ENCODE measurements around the gene SLC41A3. TPM values are rescaled to one million over a fixed set of nuclear protein-coding genes. Genes with fewer than 3 reads are reported as not detected.

Gene SLC41A3
- total and polyA plus RNA-seq, 10 of the 15 experiments (the other 5 are each of a cell fraction or from before 2014, with no cell fraction given) = 8.3 to 29.5 (median 16.7) TPM

DNA sequence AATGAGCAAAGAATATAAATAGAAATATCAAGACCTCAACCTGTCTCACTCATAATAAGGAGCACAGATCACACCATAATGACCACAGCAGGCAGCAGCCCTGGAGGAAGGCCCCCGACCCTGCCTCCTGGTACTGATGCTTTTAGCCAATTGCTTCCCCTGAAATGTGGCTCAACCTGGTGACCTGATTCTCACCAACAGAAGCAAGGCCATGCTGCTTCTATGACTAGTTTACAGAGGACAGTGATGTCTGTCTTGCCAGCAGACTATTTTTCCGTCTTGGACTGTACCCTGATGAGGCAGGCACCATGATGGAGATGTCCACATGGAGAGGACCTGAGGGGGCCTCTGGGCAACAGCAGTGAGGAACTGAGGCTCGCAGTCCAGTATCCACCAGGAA is 18.0 kb downstream of the SLC41A3 start:
- no peak overlapping the region for H3K4me3 ChIP-seq
- FAIRE-seq (no peak), ATAC-seq (no peak), DNase-seq (ENCODE audit: low read depth, low spot score) (no peak)
- no peak overlapping the region for H3K9ac ChIP-seq (ENCODE audit: control insufficient read depth, insufficient read depth, low read length)
- ChIA-PET RAD21 (ENCODE audit: unreplicated experiment) (no interaction called here), SMC1A (ENCODE audit: uncharacterized antibody, unreplicated experiment) (no interaction called here), POLR2A (no interaction called here), CTCF (no interaction called here)
- in situ Hi-C loops (cut with MboI) = no loop called here
- no peak overlapping the region for H3K27ac ChIP-seq (ENCODE audit: control insufficient read depth, insufficient read depth)
- H3K9me3 ChIP-seq (replicated peaks; ENCODE audit: control insufficient read depth, insufficient read depth, low read length) = no peaks in the 10 kb centered on the region
- H3K4me2 ChIP-seq (ENCODE audit: control insufficient read depth, insufficient read depth) = no peak overlapping the region
- no peaks in the 10 kb centered on the region for H3K36me3 ChIP-seq (ENCODE audit: control insufficient read depth in 2 of 2, insufficient read depth in 2 of 2, low read length in 1 of 2)
- H3K4me1 ChIP-seq (ENCODE audit: control insufficient read depth, insufficient read depth, low read length) = no peaks in the 10 kb centered on the region
- intact Hi-C loops (cut with micrococcal nuclease; ENCODE audit: unreplicated experiment) = no loop called here
- TF ChIP-seq SUZ12 (IDR thresholded peaks at IDR 0.05; ENCODE audit: unreplicated experiment) = no peak
- no peaks in the 10 kb centered on the region for H4K20me1 ChIP-seq (ENCODE audit: control insufficient read depth, insufficient read depth)
- H3K79me2 ChIP-seq (ENCODE audit: control insufficient read depth, insufficient read depth, low read length) = no peaks in the 10 kb centered on the region
- H2AFZ ChIP-seq (ENCODE audit: control insufficient read depth, low read depth, low read length) = no peak overlapping the region
- no peaks in the 10 kb centered on the region for H3K27me3 ChIP-seq (replicated peaks in 1 of 2; ENCODE audit: control insufficient read depth in 2 of 2, insufficient read depth in 2 of 2, low read length in 1 of 2)
- no TSS peak for BruUV-seq (replicated peaks)
- 86% methylated on average over 3 of the region's 3 CpGs for WGBS (ENCODE audit: insufficient coverage, insufficient replicate concordance, low lambda C conversion rate, missing lambda C conversion rate)

DNA sequence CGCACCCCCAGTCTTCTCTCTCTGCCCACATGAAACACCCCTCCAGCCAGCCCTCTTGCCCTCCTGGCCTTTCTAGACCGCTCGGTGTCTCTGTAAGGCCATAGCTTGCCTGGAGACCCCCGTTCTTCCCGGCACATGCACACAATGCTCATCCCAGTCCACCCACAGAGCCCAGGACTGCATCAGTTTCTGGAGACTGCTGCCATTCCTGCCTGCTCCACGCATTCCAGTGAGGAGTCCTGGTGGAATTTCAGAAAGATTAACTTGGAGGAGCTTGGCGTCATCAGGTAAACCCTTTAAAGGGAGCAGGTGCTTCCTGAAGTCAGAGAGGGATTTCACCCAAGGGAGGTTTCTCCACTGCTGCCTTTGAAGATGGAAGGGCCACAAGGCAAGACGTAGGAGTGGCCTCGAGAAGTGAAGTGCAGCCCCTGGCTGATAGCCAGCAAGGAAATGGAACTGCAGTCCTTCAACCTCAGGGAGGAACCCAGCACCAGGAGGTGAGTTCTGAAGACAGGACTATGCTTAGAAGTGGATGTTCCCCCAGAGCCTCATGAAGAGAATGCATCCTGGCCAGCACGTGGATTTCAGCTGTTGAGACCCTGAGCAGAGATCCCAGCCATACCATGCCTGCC is 19.2 kb downstream of the SLC41A3 start:
- TF ChIP-seq HCFC1 (IDR thresholded peaks at IDR 0.05; ENCODE audit: low read length) = no peak
- TF ChIP-seq IRF5 (IDR thresholded peaks at IDR 0.05; ENCODE audit: borderline replicate concordance) = no peak
- no peak for TF ChIP-seq POLR2AphosphoS5 (IDR thresholded peaks at IDR 0.05; ENCODE audit: low read length)
- no peak for TF ChIP-seq SREBF1 (IDR thresholded peaks at IDR 0.05; ENCODE audit: low read length)
- TF ChIP-seq DPF2 (IDR thresholded peaks at IDR 0.05) = no peak
- TF ChIP-seq CHD1 (IDR thresholded peaks at IDR 0.05; ENCODE audit: low read depth, low read length) = no peak
- TF ChIP-seq RELA (IDR thresholded peaks at IDR 0.05; ENCODE audit: borderline replicate concordance, partially characterized antibody) = no peak
- TF ChIP-seq SPI1 (IDR thresholded peaks at IDR 0.05; ENCODE audit: borderline replicate concordance, insufficient read depth, low read depth, low read length) = no peak
- no peak for TF ChIP-seq EZH2 (IDR thresholded peaks at IDR 0.05; ENCODE audit: borderline replicate concordance, control insufficient read depth, low read depth, low read length)
- TF ChIP-seq SUZ12 (IDR thresholded peaks at IDR 0.05; ENCODE audit: unreplicated experiment) = no peak
- TF ChIP-seq PBX3 (IDR thresholded peaks at IDR 0.05; ENCODE audit: insufficient replicate concordance, low read depth, low read length) = no peak
- BruUV-seq (replicated peaks) = no TSS peak

More for the DNA sequence above, 19.2 kb downstream of the SLC41A3 start:
- ATAC-seq = no peak
- FAIRE-seq = no peak
- ChIA-PET CTCF (interaction anchor here (0.7 kb wide), 1 partner anchor 10 kb away, joined by 3 read pairs; no protein-coding TSS in a partner anchor), SMC1A (ENCODE audit: uncharacterized antibody, unreplicated experiment) (no interaction called here), POLR2A (no interaction called here), RAD21 (ENCODE audit: unreplicated experiment) (no interaction called here)
- Histone ChIP-seq H3K4me2 (ENCODE audit: control insufficient read depth, insufficient read depth) (no peak overlapping the region), H3K27me3 (replicated peaks in 1 of 2; ENCODE audit: control insufficient read depth in 2 of 2, insufficient read depth in 2 of 2, low read length in 1 of 2) (no peaks in the 10 kb centered on the region), H3K4me1 (ENCODE audit: control insufficient read depth, insufficient read depth, low read length) (no peaks in the 10 kb centered on the region), H3K9me3 (replicated peaks; ENCODE audit: control insufficient read depth, insufficient read depth, low read length) (no peaks in the 10 kb centered on the region), H3K4me3 (no peak overlapping the region), H3K27ac (ENCODE audit: control insufficient read depth, insufficient read depth) (no peak overlapping the region), H3K79me2 (ENCODE audit: control insufficient read depth, insufficient read depth, low read length) (no peaks in the 10 kb centered on the region), H3K36me3 (ENCODE audit: control insufficient read depth in 2 of 2, insufficient read depth in 2 of 2, low read length in 1 of 2) (no peaks in the 10 kb centered on the region), H2AFZ (ENCODE audit: control insufficient read depth, low read depth, low read length) (no peak overlapping the region), H3K9ac (ENCODE audit: control insufficient read depth, insufficient read depth, low read length) (no peak overlapping the region), H4K20me1 (ENCODE audit: control insufficient read depth, insufficient read depth) (no peaks in the 10 kb centered on the region)
- 65% methylated on average over 10 of the region's 10 CpGs for WGBS (ENCODE audit: insufficient coverage, insufficient replicate concordance, low lambda C conversion rate, missing lambda C conversion rate)
- in situ Hi-C loops (cut with MboI) = no loop called here
- intact Hi-C loops (cut with micrococcal nuclease; ENCODE audit: unreplicated experiment) = no loop called here
- DNase-seq (ENCODE audit: low read depth, low spot score) = no peak
